ENCODE measurements around the gene FGFR4.

DNA sequence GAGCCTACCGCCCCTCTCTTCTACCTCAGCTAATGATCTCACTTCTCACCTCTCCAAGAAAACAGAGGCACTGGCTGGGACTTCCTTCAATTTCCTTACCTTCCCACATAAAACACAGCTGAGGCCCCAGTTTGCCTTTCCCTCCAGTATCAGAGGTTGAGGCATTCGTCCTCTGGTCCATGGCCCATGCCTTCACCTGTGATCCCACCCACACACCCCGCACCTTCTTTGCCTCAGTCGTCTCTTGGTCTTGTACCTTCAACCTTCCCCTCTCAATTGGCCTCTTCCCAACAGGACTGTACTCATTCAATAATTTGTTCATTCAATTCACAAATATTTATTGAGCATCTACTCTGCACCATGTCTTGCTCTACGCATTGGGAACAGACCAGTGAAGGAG is 35.9 kb downstream of the FGFR4 start:
- TF ChIP-seq, protein P1, sequence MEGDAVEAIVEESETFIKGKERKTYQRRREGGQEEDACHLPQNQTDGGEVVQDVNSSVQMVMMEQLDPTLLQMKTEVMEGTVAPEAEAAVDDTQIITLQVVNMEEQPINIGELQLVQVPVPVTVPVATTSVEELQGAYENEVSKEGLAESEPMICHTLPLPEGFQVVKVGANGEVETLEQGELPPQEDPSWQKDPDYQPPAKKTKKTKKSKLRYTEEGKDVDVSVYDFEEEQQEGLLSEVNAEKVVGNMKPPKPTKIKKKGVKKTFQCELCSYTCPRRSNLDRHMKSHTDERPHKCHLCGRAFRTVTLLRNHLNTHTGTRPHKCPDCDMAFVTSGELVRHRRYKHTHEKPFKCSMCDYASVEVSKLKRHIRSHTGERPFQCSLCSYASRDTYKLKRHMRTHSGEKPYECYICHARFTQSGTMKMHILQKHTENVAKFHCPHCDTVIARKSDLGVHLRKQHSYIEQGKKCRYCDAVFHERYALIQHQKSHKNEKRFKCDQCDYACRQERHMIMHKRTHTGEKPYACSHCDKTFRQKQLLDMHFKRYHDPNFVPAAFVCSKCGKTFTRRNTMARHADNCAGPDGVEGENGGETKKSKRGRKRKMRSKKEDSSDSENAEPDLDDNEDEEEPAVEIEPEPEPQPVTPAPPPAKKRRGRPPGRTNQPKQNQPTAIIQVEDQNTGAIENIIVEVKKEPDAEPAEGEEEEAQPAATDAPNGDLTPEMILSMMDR (IDR thresholded peaks at IDR 0.05): no peak
- TF ChIP-seq EZH2 (IDR thresholded peaks at IDR 0.05; ENCODE audit: borderline replicate concordance, insufficient read depth, low read depth, low read length, poor library complexity, severe bottlenecking): no peak

All from B cell (primary cell).